ES-I3 (cell line): ENCODE results near the gene GADL1.

Experiments
- H3K36me3 ChIP-seq: 2 replicates; pipeline ENCODE4 v1.6.1; 2013; ENCODE audit warnings: mild to moderate bottlenecking, low read length, control low read depth, moderate library complexity; ENCODE audit not compliant: insufficient read depth
- H3K4me1 ChIP-seq: 2 replicates; pipeline ENCODE4 v1.6.1; 2013; ENCODE audit warnings: mild to moderate bottlenecking, control low read depth, low read length; ENCODE audit not compliant: insufficient read depth
- H3K9ac ChIP-seq: 2 replicates; pipeline ENCODE4 v1.6.1; 2013; ENCODE audit warnings: low read depth, mild to moderate bottlenecking, low read length, moderate library complexity
- H3K9me3 ChIP-seq: 2 replicates; pipeline ENCODE4 v1.6.1; 2013; ENCODE audit warnings: mild to moderate bottlenecking, low read length, moderate library complexity; ENCODE audit not compliant: control insufficient read depth, insufficient read depth

GADL1 gene

DNA sequence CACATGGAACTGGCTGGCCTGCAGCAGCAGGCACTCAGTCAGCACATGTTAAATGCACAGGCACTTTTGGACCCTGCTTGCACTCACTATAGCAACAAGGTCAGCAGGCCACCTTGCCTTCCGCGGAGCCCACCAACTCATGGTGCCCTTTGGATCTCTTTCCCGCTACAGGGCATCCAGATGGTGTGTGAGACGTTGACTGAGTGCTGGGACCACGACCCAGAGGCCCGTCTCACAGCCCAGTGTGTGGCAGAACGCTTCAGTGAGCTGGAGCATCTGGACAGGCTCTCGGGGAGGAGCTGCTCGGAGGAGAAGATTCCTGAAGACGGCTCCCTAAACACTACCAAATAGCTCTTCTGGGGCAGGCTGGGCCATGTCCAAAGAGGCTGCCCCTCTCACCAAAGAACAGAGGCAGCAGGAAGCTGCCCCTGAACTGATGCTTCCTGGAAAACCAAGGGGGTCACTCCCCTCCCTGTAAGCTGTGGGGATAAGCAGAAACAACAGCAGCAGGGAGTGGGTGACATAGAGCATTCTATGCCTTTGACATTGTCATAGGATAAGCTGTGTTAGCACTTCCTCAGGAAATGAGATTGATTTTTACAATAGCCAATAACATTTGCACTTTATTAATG, 203.1 kb downstream of the GADL1 start:
- Histone ChIP-seq H3K9ac (no peak overlapping the region), H3K36me3 (peaks cover 16% of the 10 kb centered on the region), H3K9me3 (no peaks in the 10 kb centered on the region), H3K4me1 (peaks cover 22% of the 10 kb centered on the region)

DNA sequence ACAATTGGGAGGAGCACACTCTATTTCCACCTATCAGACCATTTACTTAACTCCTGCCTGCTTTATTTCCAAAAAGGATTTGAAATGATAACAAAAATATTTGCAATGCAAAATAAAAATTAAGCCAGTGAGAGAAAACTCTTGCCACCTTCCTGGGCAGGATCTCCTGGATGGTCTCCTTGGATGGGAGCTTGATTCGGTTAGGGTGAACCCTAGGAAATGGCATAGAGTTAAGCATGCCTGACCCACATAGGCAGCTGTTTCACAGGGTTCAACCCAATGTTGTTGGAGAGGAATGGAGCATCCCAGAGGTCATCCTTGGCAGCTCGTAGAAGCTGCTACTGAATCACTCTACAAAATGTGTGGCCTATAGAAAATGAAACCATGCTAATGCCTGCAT, 204.3 kb downstream of the GADL1 start:
- Histone ChIP-seq H3K9ac (no peak overlapping the region), H3K9me3 (no peaks in the 10 kb centered on the region), H3K36me3 (peaks cover 16% of the 10 kb centered on the region), H3K4me1 (peaks cover 13% of the 10 kb centered on the region)

DNA sequence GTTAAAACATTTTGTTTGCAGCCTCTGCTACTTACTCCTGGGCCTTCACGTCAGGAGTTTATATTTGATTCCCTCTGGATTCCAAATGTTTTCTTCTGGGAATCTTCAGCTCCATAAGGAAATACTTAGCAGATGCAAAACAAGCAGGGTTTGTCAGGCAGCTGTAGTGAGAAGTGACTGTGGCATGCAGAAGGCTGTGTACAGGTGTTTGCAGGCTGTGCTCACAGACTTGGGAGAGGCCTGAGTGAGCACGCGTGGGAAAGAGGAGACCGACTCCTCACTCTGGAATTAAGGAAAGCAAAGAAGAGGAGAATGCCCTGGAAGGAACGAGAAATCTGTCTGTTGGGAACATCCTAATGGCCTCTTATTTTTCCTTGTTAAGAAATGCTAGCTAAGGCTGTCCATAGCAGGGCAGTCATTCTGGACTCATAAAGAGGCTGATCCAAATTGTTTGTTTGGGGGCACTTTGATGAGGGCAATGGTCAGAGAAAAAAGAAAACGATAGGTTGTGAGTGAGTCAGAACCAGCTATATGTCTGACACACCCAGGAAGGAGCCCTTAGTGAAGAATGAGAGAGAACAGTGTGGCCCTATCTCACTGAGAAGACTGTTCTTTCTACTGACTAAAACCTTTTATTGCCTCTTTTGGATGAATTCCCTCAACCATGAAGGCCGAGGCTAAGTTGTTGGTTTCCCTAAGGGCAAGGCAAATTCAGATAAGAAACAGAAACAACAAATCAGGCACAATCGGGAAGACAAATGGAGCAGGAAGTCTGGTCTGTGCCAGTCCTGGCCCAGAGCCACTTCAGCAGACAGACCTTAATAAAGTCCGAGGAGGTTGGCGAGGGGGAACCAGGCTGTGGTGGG, 205.5 kb downstream of the GADL1 start:
- Histone ChIP-seq H3K4me1 (peaks cover 8% of the 10 kb centered on the region), H3K9ac (no peak overlapping the region), H3K9me3 (no peaks in the 10 kb centered on the region), H3K36me3 (peaks cover 16% of the 10 kb centered on the region)

DNA sequence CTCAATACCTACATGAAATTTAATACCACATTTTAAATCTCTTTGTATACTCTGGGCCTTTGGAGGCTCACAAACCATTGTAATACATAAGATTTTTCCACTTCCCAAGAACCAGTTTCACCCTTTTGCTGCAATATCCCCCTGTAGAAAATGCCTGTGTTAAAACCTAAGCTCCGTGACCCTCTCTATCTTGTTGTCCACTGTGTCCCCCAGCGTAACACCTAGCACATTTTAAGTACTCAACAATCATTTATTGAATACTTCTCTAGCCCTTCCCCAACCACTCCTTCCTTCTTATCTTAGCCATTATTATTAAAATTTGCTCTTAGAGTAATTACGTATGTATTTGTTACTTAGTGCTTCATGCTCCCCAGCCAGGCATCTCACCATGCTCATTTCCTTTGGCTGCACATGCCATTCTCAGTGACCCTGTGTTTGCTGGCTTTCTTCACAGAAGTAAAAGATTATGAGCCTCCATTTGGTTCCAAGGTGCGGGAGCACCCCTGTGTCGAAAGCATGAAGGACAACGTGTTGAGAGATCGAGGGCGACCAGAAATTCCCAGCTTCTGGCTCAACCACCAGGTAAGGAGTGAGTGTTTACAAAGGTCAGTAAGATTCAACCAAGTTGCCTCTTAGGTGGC, 206.4 kb downstream of the GADL1 start:
- Histone ChIP-seq H3K4me1 (peaks cover 4% of the 10 kb centered on the region), H3K9ac (no peak overlapping the region), H3K36me3 (peaks cover 18% of the 10 kb centered on the region), H3K9me3 (no peaks in the 10 kb centered on the region)

DNA sequence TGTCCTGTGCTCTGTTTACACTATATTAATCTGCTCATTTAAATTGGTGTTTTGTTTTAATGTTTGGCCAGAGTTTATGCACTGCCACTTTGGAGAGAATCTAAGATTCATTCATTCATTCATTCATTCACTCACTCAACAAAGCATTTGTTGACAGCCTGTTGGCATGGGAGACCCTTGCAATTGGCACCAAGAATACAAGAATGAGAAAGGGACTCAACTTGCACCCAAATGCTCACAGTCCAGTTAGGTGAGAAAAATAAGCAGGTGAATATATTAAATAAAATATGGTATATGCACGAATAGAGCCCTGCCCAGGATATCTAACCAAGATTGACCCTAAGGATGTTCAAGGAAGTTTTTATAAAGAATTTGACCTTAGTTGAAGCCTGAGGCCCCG, 207.7 kb downstream of the GADL1 start:
- H3K36me3 ChIP-seq, result peaks cover 18% of the 10 kb centered on the region
- no peak overlapping the region for H3K9ac ChIP-seq
- H3K4me1 ChIP-seq, result no peaks in the 10 kb centered on the region
- H3K9me3 ChIP-seq, result no peaks in the 10 kb centered on the region

DNA sequence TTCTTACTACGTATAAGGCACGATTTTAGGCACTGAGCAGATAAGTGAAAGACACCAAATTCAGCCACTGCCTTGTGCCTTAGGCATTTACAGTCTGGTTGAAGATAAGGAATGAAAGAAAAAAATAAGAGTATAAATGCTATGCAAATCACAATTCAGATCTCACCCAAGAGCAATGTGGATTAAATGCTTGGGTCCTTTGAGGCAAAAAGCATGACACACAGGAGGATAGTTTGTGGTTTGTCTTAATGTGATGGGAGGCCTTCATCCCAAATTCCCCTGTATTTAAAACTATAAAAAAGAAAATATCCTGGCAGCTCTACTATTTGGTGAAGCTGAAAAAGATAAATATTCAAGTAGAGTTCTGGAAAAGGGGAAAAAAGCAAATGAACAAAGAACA, 208.3 kb downstream of the GADL1 start:
- Histone ChIP-seq H3K36me3 (peaks cover 18% of the 10 kb centered on the region), H3K9ac (no peak overlapping the region), H3K4me1 (no peaks in the 10 kb centered on the region), H3K9me3 (no peaks in the 10 kb centered on the region)

DNA sequence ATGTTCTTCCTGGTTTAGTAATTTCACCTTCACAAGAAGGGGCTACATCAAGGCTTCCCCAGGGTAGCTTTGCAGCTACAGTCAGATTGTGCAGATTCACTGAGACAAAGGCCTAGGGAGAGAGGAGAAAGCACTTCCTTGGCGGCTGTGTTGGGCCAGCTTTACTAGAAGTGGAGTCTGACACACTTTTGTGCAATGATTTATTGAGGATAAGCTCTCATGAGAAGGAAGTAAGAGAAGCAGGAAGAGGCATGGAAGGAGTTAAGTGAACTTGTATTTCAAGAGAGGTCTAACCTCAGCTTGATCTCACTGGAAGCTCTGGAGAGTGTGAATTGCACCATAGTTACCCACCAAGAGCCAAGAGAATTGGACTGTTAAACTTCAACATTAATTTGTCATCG, 209.2 kb downstream of the GADL1 start:
- H3K9me3 ChIP-seq, result no peaks in the 10 kb centered on the region
- peaks cover 4% of the 10 kb centered on the region; the same call in 1 of the 2 replicates for H3K4me1 ChIP-seq
- H3K9ac ChIP-seq, result no peak overlapping the region
- peaks cover 14% of the 10 kb centered on the region for H3K36me3 ChIP-seq

DNA sequence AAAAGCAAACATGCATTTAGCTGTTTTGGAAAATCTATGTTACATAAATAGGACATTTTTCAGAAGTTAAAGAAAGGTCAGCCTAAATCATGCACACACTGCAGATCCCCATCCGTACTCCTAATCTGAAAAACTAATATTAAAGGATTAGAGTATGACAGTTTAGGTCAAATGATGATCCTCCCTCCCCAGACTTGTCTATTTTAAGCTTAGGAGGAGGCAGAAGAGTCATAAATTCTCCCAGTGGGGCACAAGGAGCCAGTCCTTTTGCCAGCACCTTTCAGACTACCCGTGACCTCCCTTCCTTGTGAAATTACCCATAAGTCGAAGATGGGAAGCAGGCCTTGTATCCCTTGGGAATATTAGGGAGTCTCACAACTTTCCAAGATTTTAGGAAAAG, 210.1 kb downstream of the GADL1 start:
- Histone ChIP-seq H3K4me1 (peaks cover 4% of the 10 kb centered on the region; the same call in 1 of the 2 replicates), H3K9ac (no peak overlapping the region), H3K36me3 (peaks cover 11% of the 10 kb centered on the region), H3K9me3 (no peaks in the 10 kb centered on the region)

DNA sequence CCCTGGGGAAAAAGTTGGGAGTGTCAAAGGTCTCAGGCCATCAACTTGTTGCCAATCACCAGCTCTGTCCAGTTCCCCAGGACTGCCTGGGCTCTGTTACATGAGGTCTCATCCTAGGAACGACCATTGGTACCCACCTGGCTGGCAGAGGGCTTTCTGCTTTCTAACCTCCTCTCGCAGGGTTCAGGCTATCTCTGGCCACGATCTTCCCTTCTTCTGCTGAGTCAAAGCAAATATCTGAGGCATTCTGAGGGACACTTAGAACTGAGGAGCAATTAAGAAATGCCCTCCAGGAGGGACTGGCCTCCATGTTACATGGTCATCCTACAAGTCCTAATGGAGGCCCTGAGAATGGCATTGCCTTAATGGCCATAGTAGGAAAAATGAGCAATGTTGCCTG, 210.7 kb downstream of the GADL1 start:
- H3K4me1 ChIP-seq, result peaks cover 4% of the 10 kb centered on the region; the same call in 1 of the 2 replicates
- H3K9ac ChIP-seq, result no peak overlapping the region
- H3K9me3 ChIP-seq, result no peaks in the 10 kb centered on the region
- H3K36me3 ChIP-seq, result peaks cover 12% of the 10 kb centered on the region

DNA sequence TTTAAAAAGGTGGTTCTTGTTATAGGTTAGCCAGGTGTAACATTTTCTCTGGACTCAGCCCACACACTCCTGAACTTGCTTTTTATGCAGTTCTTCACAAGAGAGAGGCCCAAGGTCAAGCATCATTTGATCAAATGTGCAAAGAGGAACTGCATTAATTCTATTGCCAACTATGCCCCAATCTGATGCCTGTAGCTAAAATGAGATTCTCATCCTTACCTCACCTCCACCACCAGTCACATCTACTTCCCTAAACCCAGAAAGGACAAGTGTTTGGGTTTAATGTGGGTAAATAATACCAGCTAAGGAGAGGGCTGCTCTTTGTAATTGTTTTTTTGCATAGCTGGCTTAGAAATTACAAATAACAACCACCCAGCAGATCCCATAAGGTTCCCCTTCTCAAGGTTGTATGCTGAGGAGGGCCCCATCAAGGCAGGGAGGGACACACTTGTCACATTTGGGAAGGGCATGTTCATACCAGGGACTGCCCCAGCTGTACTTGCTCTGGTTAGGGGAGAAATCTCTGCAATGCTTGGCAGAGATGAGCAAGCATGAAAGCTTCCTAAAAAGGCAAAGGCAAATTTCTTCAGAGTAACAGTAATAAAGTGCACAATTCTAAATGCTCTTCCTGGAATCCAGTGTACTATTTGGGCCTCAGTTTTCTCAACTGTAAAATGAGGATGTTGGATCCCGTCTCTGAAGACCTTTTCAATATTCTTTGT, 211.9 kb downstream of the GADL1 start:
- H3K4me1 ChIP-seq, result peaks cover 4% of the 10 kb centered on the region; the same call in 1 of the 2 replicates
- no peak overlapping the region for H3K9ac ChIP-seq
- no peaks in the 10 kb centered on the region for H3K9me3 ChIP-seq
- peaks cover 14% of the 10 kb centered on the region for H3K36me3 ChIP-seq

DNA sequence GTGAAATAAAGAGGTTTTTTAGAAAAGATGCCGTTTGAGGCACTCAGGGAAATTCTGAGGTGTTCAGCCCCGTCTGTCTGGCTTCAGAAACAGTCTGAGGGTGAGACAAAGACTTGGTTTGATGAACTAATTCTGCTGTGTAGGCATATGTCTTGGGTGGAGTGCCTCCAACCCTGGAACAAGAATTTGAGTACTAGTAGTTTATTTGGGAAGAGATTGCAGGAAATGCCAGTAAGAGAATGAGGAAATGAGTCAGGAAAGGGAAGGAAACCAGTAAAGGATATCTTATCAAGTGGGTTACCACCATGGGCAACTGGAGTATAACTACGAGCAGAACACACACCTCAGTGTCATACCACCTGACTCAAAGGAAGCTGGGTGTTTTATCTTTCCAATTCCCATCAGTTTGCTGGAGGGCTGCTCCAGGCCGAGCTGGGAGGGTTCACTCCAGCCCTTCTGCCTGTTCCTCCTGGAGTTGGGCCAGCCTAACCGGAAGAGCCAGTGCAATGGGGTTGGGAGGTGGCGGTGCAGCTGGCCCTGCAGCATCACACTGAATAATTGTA, 212.7 kb downstream of the GADL1 start:
- Histone ChIP-seq H3K9me3 (no peaks in the 10 kb centered on the region), H3K4me1 (peaks cover 4% of the 10 kb centered on the region; the same call in 1 of the 2 replicates), H3K36me3 (peaks cover 18% of the 10 kb centered on the region), H3K9ac (no peak overlapping the region)

DNA sequence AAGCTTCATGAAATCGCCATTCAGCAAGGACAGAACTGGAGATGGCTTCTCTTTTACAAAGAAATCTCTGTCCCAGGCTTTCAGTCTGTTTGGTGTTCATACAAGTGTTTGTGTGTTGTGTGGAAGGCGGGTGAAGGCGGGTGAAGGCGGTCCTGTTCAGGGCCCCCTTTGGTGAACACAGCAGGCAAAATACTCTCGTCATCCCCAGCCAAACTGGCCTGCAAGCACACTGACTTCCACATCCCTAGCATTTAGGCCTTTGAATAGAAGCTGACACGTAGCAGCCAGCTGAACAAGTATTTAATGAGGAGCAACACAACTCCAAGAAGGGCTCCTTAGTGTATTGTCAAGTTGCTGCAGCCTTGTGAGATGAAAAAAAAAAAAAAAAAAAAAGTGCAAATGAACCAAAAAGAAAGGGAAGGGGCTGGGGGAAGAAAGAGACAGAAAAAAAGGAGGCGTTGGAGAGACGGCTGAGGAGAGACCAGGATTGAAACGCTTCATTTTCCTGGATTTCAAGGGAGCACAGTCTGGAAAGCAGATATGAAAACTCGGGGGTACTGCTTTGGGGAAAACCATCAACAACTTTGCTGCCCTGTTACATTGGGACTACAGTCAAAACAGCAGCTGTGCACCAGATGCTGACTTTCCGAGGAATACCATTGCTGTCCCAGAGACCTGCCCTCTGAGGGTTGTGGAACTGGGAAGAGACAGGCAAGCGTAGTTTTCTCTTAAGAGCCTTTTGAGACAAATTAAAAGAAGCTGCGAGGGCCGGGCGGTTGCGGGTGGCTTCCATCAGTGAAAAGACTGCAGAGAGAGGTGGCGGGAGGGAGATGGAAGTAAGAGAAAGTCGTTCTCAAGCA, 213.4 kb downstream of the GADL1 start:
- Histone ChIP-seq H3K4me1 (peaks cover 4% of the 10 kb centered on the region; the same call in 1 of the 2 replicates), H3K36me3 (peaks cover 18% of the 10 kb centered on the region), H3K9ac (no peak overlapping the region), H3K9me3 (no peaks in the 10 kb centered on the region)

DNA sequence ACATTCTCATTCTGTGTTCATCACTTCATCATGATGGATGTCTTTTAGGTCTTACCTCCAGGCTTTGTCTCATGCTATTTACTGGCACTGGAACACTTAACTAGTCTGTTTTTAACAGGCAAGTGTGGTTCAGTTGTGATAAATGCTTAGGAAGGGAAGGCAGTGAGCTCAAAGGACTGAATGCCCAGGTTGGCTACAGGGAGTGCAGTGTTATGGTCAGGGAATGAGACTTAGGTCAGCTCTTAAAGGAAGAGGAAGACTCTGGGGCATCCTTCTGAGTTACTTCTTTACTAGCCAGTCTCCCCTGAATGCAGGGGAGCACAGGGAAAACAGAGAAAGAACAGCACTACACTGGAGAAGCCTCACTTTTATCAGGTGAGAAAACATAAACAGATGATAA, 215.4 kb downstream of the GADL1 start:
- Histone ChIP-seq H3K36me3 (peaks cover 20% of the 10 kb centered on the region), H3K9ac (no peak overlapping the region), H3K9me3 (no peaks in the 10 kb centered on the region), H3K4me1 (peaks cover 4% of the 10 kb centered on the region; the same call in 1 of the 2 replicates)
